T-helper 2 cell treated with Interferon-gamma antibody and Interleukin-4, amounts not matched to agents 100 ng/mL and 5 ng/mL, for 36 hours (primary cell): ENCODE measurements around the gene PLXDC2. TPM values are rescaled to one million over a fixed set of nuclear protein-coding genes. Genes with fewer than 3 reads are reported as not detected.
"Not testable (repeated sequence)": the region's sequence is repeated elsewhere in the genome, so short reads cannot be mapped to it uniquely, and the experiment has no call there.

Experiments
- intact Hi-C: fragments of 100-400 bp; cut with micrococcal nuclease; formaldehyde crosslinking; loops from one replicate; pipeline ENCODE4 v1.15.1; 2023
- total RNA-seq: library from RNA; stranded (reverse); gene quantifications from 2 replicates; pipeline ENCODE4 v1.2.3, GENCODE V29; 2022

PLXDC2 gene
- total RNA-seq: not detected in 2 replicates

- intact Hi-C loops: no loop called here
These were observed at the start of gene PLXDC2 for GRCh38 chr10:19816411-19817230. PLXDC2 (plus strand) TSS chr10:19816432.

- intact Hi-C loops: no loop called here
These were observed 48.4 kb upstream of the PLXDC2 start for GRCh38 chr10:19767876-19768275.

- intact Hi-C loops: not testable (repeated sequence)
These were observed 46.4 kb upstream of the PLXDC2 start for GRCh38 chr10:19769826-19770225.

GRCh38 chr10:19772972-19773371 is 43.3 kb upstream of the PLXDC2 start:
- intact Hi-C loops: no loop called here

GRCh38 chr10:19775296-19775695 is 40.9 kb upstream of the PLXDC2 start:
- intact Hi-C loops: no loop called here

GRCh38 chr10:19777806-19778205 is 38.4 kb upstream of the PLXDC2 start:
- intact Hi-C loops: no loop called here

GRCh38 chr10:19778996-19779395 is 37.2 kb upstream of the PLXDC2 start:
- intact Hi-C loops: no loop called here

GRCh38 chr10:19782430-19783089 is 33.7 kb upstream of the PLXDC2 start:
- intact Hi-C loops: no loop called here

GRCh38 chr10:19783721-19784120 is 32.5 kb upstream of the PLXDC2 start:
- intact Hi-C loops: no loop called here

- intact Hi-C loops: no loop called here
These were observed 30.9 kb upstream of the PLXDC2 start for GRCh38 chr10:19785366-19785765.

GRCh38 chr10:19788075-19788686 is 28.1 kb upstream of the PLXDC2 start:
- intact Hi-C loops: no loop called here

GRCh38 chr10:19788902-19789301 is 27.3 kb upstream of the PLXDC2 start:
- intact Hi-C loops: no loop called here

- intact Hi-C loops: no loop called here
These were observed 26.6 kb upstream of the PLXDC2 start for GRCh38 chr10:19789607-19790006.

- intact Hi-C loops: no loop called here
These were observed 25.2 kb upstream of the PLXDC2 start for GRCh38 chr10:19791032-19791431.

GRCh38 chr10:19795684-19796083 is 20.5 kb upstream of the PLXDC2 start:
- intact Hi-C loops: no loop called here

GRCh38 chr10:19800161-19800560 is 16.1 kb upstream of the PLXDC2 start:
- intact Hi-C loops: no loop called here

- intact Hi-C loops: no loop called here
These were observed 14.9 kb upstream of the PLXDC2 start for GRCh38 chr10:19801369-19801768.

- intact Hi-C loops: no loop called here
These were observed 12.6 kb upstream of the PLXDC2 start for GRCh38 chr10:19803676-19804075.

GRCh38 chr10:19809481-19809880 is 6.8 kb upstream of the PLXDC2 start:
- intact Hi-C loops: no loop called here

- intact Hi-C loops: no loop called here
These were observed 4.7 kb upstream of the PLXDC2 start for GRCh38 chr10:19811540-19811939.

- intact Hi-C loops: no loop called here
These were observed 3.3 kb upstream of the PLXDC2 start for GRCh38 chr10:19812976-19813375.

- intact Hi-C loops: no loop called here
These were observed 1.0 kb upstream of the PLXDC2 start for GRCh38 chr10:19815036-19815730.
